Mucosa of descending colon (tissue), 3 donors: ENCODE measurements around the gene XPR1. TPM values are rescaled to one million over a fixed set of nuclear protein-coding genes. Genes with fewer than 3 reads are reported as not detected.
"Not testable (repeated sequence)": the region's sequence is repeated elsewhere in the genome, so short reads cannot be mapped to it uniquely, and the experiment has no call there.

ENCODE experiments used
- ATAC-seq: fragments of 200-7000 bp; cut with Tn5 transposase; one replicate; pipeline ENCODE4 v1.9.1; 2020; ENCODE audit warnings: mild to moderate bottlenecking, moderate library complexity
- DNase-seq, 3 donors: peaks; one replicate each; pipeline ENCODE4 v3.0.0-alpha.2; 2020
- H3K36me3 ChIP-seq: fragments of 200-600 bp; one replicate; pipeline ENCODE4 v1.8.0; 2021; ENCODE audit warnings: low read depth, mild to moderate bottlenecking
- H3K4me1 ChIP-seq: fragments of 200-600 bp; one replicate; pipeline ENCODE4 v1.8.0; 2021; ENCODE audit warnings: low read depth, mild to moderate bottlenecking
- H3K4me3 ChIP-seq: fragments of 200-600 bp; one replicate; pipeline ENCODE4 v1.8.0; 2021; ENCODE audit warnings: mild to moderate bottlenecking
- H3K9me3 ChIP-seq: fragments of 200-600 bp; one replicate; pipeline ENCODE4 v1.8.0; 2021; ENCODE audit warnings: mild to moderate bottlenecking
- CTCF ChIP-seq: fragments of 200-600 bp; IDR thresholded peaks from one replicate; pipeline ENCODE4 v1.8.0; 2022; ENCODE audit warnings: antibody characterized with exemption, mild to moderate bottlenecking
- intact Hi-C, 2 donors: fragments of 100-400 bp; cut with DNase I in 1 of 2; cut with micrococcal nuclease in 1 of 2; formaldehyde crosslinking; loops; one replicate each; pipeline versions ENCODE4 v1.11.0 to v1.11.1; 2022; cut with DNase I, micrococcal nuclease
- total RNA-seq, 3 donors: library from RNA; stranded (reverse); fragmentation: NEBNext Ultra II Directional in 2 of 3; extraction: Animal tissue kit (Norgen Biotek cat#: 25700) in 2 of 3; gene quantifications; one replicate each; pipeline versions ENCODE4 v1.2.1 to v1.2.4, GENCODE V29; 2021 to 2023
- donor health status: DM: no; HTN: no; CAD: no; lungs with moderate emphysema.
- donor health status: DM: no; HTN: no; CAD: no.
- donor health status: DM: no; HTN: yes; CAD: no.

XPR1 gene
- total RNA-seq, 3 donors from 2014 or later: 31.6 to 64.9 (median 34.6) TPM

- Histone ChIP-seq H3K4me1 (peaks cover 5% of the 10 kb centered on the region), H3K36me3 (no peaks in the 10 kb centered on the region), H3K9me3 (no peaks in the 10 kb centered on the region), H3K4me3 (no peak overlapping the region)
- intact Hi-C loops: no loop called here
- ATAC-seq (no peak), DNase-seq (no peak)
- no peak for TF ChIP-seq CTCF
Measured at GRCh38 chr1:180854001-180854400, 222.2 kb downstream of the XPR1 start.

- no peaks in the 10 kb centered on the region for H3K36me3 ChIP-seq
- no peaks in the 10 kb centered on the region for H3K9me3 ChIP-seq
- H3K4me1 ChIP-seq: peaks cover 1% of the 10 kb centered on the region
- no peak for TF ChIP-seq CTCF
- H3K4me3 ChIP-seq: no peak overlapping the region
- intact Hi-C loops: no loop called here
- ATAC-seq (no peak), DNase-seq (no peak)
Measured at GRCh38 chr1:180854456-180854855, 222.6 kb downstream of the XPR1 start.

- H3K9me3 ChIP-seq, intact Hi-C loops, H3K36me3 ChIP-seq, H3K4me1 ChIP-seq, H3K4me3 ChIP-seq, DNase-seq, ATAC-seq: not testable (repeated sequence)
Measured at GRCh38 chr1:180857947-180858725, 226.3 kb downstream of the XPR1 start.

- TF ChIP-seq CTCF: no peak
- DNase-seq (no peak), ATAC-seq (no peak)
- H3K36me3 ChIP-seq: no peaks in the 10 kb centered on the region
- no peaks in the 10 kb centered on the region for H3K9me3 ChIP-seq
- H3K4me3 ChIP-seq: no peak overlapping the region
- H3K4me1 ChIP-seq: no peaks in the 10 kb centered on the region
- intact Hi-C loops: no loop called here
Measured at GRCh38 chr1:180859306-180859705, 227.5 kb downstream of the XPR1 start.

- no peak overlapping the region for H3K4me3 ChIP-seq
- TF ChIP-seq CTCF: no peak
- no peaks in the 10 kb centered on the region for H3K4me1 ChIP-seq
- DNase-seq (no peak), ATAC-seq (no peak)
- no peaks in the 10 kb centered on the region for H3K9me3 ChIP-seq
- H3K36me3 ChIP-seq: no peaks in the 10 kb centered on the region
- intact Hi-C loops: loop anchor here (5.0 to 10.0 kb wide), 5 partner anchors 228 to 343 kb away; partner anchors contain the start of gene XPR1 (in 1 of the 2)
Measured at GRCh38 chr1:180860535-180860934, 228.7 kb downstream of the XPR1 start.

- Histone ChIP-seq H3K9me3 (no peaks in the 10 kb centered on the region), H3K36me3 (no peaks in the 10 kb centered on the region), H3K4me3 (no peak overlapping the region), H3K4me1 (no peaks in the 10 kb centered on the region)
- ATAC-seq (no peak), DNase-seq (no peak)
- intact Hi-C loops: loop anchor here (5.0 to 10.0 kb wide), 5 partner anchors 230 to 345 kb away; partner anchors contain the start of gene XPR1 (in 1 of the 2)
- TF ChIP-seq CTCF: no peak
Measured at GRCh38 chr1:180862305-180862704, 230.5 kb downstream of the XPR1 start.
